ENCODE results near the gene RBPJL. TPM values are rescaled to one million over a fixed set of nuclear protein-coding genes. Genes with fewer than 3 reads are reported as not detected.

The RBPJL gene
- total and polyA plus RNA-seq, 2 of the 13 experiments (the other 11 are each of a cell fraction or from before 2014, with no cell fraction given) = not detected

GRCh38 chr20:45338121-45339030, 31.7 kb downstream of the RBPJL start (continued):
- TF ChIP-seq, protein P1, sequence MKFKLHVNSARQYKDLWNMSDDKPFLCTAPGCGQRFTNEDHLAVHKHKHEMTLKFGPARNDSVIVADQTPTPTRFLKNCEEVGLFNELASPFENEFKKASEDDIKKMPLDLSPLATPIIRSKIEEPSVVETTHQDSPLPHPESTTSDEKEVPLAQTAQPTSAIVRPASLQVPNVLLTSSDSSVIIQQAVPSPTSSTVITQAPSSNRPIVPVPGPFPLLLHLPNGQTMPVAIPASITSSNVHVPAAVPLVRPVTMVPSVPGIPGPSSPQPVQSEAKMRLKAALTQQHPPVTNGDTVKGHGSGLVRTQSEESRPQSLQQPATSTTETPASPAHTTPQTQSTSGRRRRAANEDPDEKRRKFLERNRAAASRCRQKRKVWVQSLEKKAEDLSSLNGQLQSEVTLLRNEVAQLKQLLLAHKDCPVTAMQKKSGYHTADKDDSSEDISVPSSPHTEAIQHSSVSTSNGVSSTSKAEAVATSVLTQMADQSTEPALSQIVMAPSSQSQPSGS (CRISPR knock-in tag; IDR thresholded peaks at IDR 0.05) = no peak
- TF ChIP-seq ZNF737 (CRISPR knock-in tag; IDR thresholded peaks at IDR 0.05; ENCODE audit: borderline replicate concordance) = peak; percentile 51; the same call in 1 of the 2 replicates
- TF ChIP-seq REPIN1 (CRISPR knock-in tag; IDR thresholded peaks at IDR 0.05; ENCODE audit: borderline replicate concordance, low read depth) = 0 out of 2 replicates have a peak, but pooled peaks have one; percentile 19
- 0 out of 2 replicates have a peak, but pooled peaks have one; percentile 7 for TF ChIP-seq RAD21 (CRISPR knock-in tag; IDR thresholded peaks at IDR 0.05)
- TF ChIP-seq FOSL1 (CRISPR knock-in tag; IDR thresholded peaks at IDR 0.05; ENCODE audit: borderline replicate concordance) = peak; percentile 21; the same call in 1 of the 2 replicates
- TF ChIP-seq BHLHE40 (IDR thresholded peaks at IDR 0.05; ENCODE audit: low read length) = no peak
- peak; percentile 56; the same call in 1 of the 2 replicates for TF ChIP-seq ZNF564 (CRISPR knock-in tag; IDR thresholded peaks at IDR 0.05)
- 0 out of 2 replicates have a peak, but pooled peaks have one; percentile 19 for TF ChIP-seq KDM4B (CRISPR knock-in tag; IDR thresholded peaks at IDR 0.05)
- no peak for TF ChIP-seq TMF1 (CRISPR knock-in tag; IDR thresholded peaks at IDR 0.05; ENCODE audit: low read depth)
- TF ChIP-seq GABPB1 (CRISPR knock-in tag; IDR thresholded peaks at IDR 0.05) = peak; percentile 20; the same call in 1 of the 2 replicates
- peak; percentile 22; the same call in 1 of the 2 replicates for TF ChIP-seq HBP1 (CRISPR knock-in tag; IDR thresholded peaks at IDR 0.05; ENCODE audit: low read depth)
- TF ChIP-seq KDM3A (CRISPR knock-in tag; IDR thresholded peaks at IDR 0.05; ENCODE audit: low read depth) = peak; percentile 67; the same call in 1 of the 2 replicates
- TF ChIP-seq GFI1 (CRISPR knock-in tag; IDR thresholded peaks at IDR 0.05; ENCODE audit: borderline replicate concordance) = 0 out of 2 replicates have a peak, but pooled peaks have one; percentile 7
- no peak; the same call in 1 of the 2 replicates for TF ChIP-seq IRF9 (CRISPR knock-in tag; IDR thresholded peaks at IDR 0.05; ENCODE audit: borderline replicate concordance)
- peak; percentile 14 for TF ChIP-seq XRCC5 (optimal IDR thresholded peaks at IDR 0.05; ENCODE audit: low read length)
- peak; percentile 88 for TF ChIP-seq GATAD2A (CRISPR knock-in tag; IDR thresholded peaks at IDR 0.05)
- TF ChIP-seq PITX1 (CRISPR knock-in tag; IDR thresholded peaks at IDR 0.05) = peak; percentile 75; the same call in 1 of the 2 replicates
- TF ChIP-seq ZNF878 (CRISPR knock-in tag; IDR thresholded peaks at IDR 0.05) = peak; percentile 74; the same call in 1 of the 2 replicates
- no peak for TF ChIP-seq SP1 (IDR thresholded peaks at IDR 0.05)
- TF ChIP-seq SP1 (CRISPR knock-in tag; IDR thresholded peaks at IDR 0.05) = peak; percentile 18; the same call in 1 of the 2 replicates
- TF ChIP-seq ARID2 (CRISPR knock-in tag; IDR thresholded peaks at IDR 0.05; ENCODE audit: borderline replicate concordance) = peak; percentile 74; the same call in 1 of the 2 replicates
- TF ChIP-seq ZNF788 (CRISPR knock-in tag; IDR thresholded peaks at IDR 0.05; ENCODE audit: borderline replicate concordance) = peak; percentile 67; the same call in 1 of the 2 replicates
- TF ChIP-seq GABPA (IDR thresholded peaks at IDR 0.05; ENCODE audit: low read depth, low read length) = no peak
- peak; percentile 38; the same call in 1 of the 2 replicates for TF ChIP-seq GABPA (CRISPR knock-in tag; IDR thresholded peaks at IDR 0.05; ENCODE audit: low read depth)
- TF ChIP-seq ZNF496 (CRISPR knock-in tag; IDR thresholded peaks at IDR 0.05; ENCODE audit: insufficient replicate concordance) = no peak
- no peak for TF ChIP-seq TGIF2 (CRISPR knock-in tag; IDR thresholded peaks at IDR 0.05)
- peak; percentile 52; the same call in 1 of the 2 replicates for TF ChIP-seq THAP11 (CRISPR knock-in tag; IDR thresholded peaks at IDR 0.05)

Measured in HepG2 (cell line).